ENCODE data around the gene CIROP. TPM values are rescaled to one million over a fixed set of nuclear protein-coding genes. Genes with fewer than 3 reads are reported as not detected.

CIROP gene
- total and polyA plus RNA-seq, 9 of the 15 experiments (the other 6 are each of a cell fraction or from before 2014, with no cell fraction given) = not detected

DNA sequence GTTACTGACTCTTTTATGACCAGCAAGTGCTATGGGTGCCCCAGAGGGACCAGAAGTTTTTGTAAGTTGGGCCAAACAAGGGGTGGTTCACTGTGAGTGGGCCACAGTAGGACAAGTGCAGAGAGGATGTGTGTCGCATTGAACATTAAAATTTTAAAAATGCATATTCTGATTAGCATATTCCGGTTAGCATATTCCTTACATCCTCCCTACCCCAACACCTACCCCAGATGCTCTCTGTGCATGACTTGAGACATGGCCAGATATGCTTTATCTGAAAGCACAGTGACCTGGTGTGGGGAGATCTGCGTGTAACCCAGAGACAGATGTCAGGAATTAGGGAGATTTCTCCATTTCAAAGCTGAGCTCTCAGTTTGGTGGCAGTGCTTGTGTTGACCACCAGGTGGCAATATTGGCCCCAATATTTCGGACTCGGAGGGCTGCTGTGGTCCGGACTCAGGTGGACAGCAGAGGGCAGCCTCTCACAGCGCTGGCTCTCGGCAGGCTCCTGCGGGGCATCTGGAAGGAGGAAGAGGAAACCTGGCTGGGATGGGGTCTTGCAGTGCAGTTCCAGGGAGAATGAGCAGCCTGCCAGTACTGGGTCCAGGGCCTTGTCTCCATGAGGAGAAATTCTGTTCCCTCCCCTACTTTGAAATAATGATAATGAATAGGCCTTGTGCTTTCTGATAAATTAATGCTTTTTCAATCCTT is 15.9 kb upstream of the CIROP start (continued):
- TF ChIP-seq COPS2 (conservative IDR thresholded peaks at IDR 0.05) (no peak), ZSCAN29 (IDR thresholded peaks at IDR 0.05) (no peak), ZNF232 (CRISPR knock-in tag; IDR thresholded peaks at IDR 0.05) (no peak), POLR3A (IDR thresholded peaks at IDR 0.05; ENCODE audit: borderline replicate concordance, extremely low read depth, insufficient read depth, insufficient read length) (no peak), E2F5 (CRISPR knock-in tag; IDR thresholded peaks at IDR 0.05) (no peak), DNMT1 (IDR thresholded peaks at IDR 0.05) (no peak), SMAD1 (IDR thresholded peaks at IDR 0.05; ENCODE audit: low read depth, low read length, partially characterized antibody) (no peak), U2AF2 (optimal IDR thresholded peaks at IDR 0.05; ENCODE audit: low read depth, low read length) (no peak), HES1 (IDR thresholded peaks at IDR 0.05; ENCODE audit: low read depth) (no peak), MCM5 (IDR thresholded peaks at IDR 0.05; ENCODE audit: low read depth) (no peak), ELF4 (CRISPR knock-in tag; IDR thresholded peaks at IDR 0.05) (no peak), MYC (IDR thresholded peaks at IDR 0.05; ENCODE audit: low read depth, low read length) (peak; percentile 64), MYC (CRISPR knock-in tag; IDR thresholded peaks at IDR 0.05; ENCODE audit: borderline replicate concordance, low read depth) (no peak), SAP30 (IDR thresholded peaks at IDR 0.05; ENCODE audit: borderline replicate concordance, insufficient read depth, low read depth, low read length, poor library complexity, severe bottlenecking) (no peak)
- TF ChIP-seq, protein P1, sequence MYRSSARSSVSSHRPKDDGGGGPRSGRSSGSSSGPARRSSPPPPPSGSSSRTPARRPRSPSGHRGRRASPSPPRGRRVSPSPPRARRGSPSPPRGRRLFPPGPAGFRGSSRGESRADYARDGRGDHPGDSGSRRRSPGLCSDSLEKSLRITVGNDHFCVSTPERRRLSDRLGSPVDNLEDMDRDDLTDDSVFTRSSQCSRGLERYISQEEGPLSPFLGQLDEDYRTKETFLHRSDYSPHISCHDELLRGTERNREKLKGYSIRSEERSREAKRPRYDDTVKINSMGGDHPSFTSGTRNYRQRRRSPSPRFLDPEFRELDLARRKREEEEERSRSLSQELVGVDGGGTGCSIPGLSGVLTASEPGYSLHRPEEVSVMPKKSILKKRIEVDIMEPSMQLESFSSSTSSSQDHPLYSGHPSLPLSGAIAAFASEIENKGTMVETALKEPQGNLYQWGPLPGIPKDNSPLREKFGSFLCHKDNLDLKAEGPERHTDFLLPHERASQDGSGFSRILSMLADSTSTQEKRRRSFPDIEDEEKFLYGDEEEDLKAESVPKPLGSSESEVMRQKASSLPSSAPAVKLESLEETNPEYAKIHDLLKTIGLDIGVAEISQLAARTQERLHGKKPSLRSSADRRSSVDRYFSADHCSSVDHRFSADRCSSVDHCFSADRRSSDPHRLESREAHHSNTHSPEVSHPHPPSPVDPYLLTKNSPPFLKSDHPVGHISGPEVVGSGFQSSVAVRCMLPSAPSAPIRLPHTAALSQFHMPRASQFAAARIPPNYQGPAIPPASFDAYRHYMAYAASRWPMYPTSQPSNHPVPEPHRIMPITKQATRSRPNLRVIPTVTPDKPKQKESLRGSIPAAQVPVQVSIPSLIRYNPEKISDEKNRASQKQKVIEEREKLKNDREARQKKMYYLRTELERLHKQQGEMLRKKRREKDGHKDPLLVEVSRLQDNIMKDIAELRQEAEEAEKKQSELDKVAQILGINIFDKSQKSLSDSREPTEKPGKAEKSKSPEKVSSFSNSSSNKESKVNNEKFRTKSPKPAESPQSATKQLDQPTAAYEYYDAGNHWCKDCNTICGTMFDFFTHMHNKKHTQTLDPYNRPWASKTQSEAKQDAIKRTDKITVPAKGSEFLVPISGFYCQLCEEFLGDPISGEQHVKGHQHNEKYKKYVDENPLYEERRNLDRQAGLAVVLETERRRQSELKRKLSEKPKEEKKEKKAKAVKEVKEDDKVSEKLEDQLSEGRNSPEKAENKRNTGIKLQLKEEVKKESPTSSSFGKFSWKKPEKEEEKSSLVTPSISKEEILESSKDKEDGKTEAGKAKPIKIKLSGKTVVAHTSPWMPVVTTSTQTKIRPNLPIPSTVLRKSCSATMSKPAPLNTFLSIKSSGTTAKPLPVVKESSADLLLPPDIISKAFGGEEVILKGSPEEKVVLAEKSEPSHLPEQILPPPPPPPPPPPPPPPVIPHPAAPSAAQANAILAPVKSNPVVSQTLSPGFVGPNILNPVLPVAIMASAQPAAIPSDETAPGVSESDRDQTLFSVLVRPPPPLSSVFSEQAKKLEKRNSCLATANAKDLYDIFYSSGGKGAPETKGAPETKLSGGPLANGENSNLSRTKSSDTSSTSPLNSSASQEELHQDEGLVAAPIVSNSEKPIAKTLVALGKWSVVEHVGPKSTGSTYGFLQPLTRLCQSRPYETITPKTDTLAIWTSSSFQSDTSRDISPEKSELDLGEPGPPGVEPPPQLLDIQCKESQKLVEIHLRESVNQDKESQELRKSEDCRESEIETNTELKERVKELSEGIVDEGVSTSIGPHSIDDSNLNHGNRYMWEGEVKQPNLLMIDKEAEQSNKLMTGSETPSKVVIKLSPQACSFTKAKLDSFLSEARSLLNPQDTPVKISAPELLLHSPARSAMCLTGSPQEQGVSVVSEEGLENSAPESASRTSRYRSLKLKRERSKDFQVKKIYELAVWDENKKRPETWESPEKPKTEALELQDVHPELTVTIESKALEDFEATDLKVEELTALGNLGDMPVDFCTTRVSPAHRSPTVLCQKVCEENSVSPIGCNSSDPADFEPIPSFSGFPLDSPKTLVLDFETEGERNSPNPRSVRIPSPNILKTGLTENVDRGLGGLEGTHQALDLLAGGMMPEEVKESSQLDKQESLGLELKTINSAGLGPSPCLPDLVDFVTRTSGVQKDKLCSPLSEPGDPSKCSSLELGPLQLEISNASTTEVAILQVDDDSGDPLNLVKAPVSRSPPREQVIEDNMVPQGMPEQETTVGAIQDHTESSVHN (IDR thresholded peaks at IDR 0.05; ENCODE audit: borderline replicate concordance in 1 of 2, low read depth in 1 of 2) = no peak
- TF ChIP-seq, protein P2, sequence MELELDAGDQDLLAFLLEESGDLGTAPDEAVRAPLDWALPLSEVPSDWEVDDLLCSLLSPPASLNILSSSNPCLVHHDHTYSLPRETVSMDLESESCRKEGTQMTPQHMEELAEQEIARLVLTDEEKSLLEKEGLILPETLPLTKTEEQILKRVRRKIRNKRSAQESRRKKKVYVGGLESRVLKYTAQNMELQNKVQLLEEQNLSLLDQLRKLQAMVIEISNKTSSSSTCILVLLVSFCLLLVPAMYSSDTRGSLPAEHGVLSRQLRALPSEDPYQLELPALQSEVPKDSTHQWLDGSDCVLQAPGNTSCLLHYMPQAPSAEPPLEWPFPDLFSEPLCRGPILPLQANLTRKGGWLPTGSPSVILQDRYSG (tag; conservative IDR thresholded peaks at IDR 0.05; ENCODE audit: low read depth) = no peak

Measured in K562 (cell line).